Activated naive CD8-positive, alpha-beta T cell treated with anti-CD3 and anti-CD28 coated beads, Interleukin-2, amount 10 ng/mL, durations not matched to agents 7 days and 5 days (primary cell): ENCODE measurements around the gene RBM33. TPM values are rescaled to one million over a fixed set of nuclear protein-coding genes. Genes with fewer than 3 reads are reported as not detected.
A peak's percentile ranks its signal among the peaks of the same experiment; 100 is the strongest.

ENCODE experiments used
- ATAC-seq: fragments of 150-1000 bp; cut with Tn5 transposase; one replicate; pipeline ENCODE4 v1.10.0; 2021; ENCODE audit warnings: low read depth, moderate library complexity
- POLR2A ChIA-PET: fragments of 350-600 bp; sonication (Branson Sonifier 250); formaldehyde crosslinking; loops from one replicate; lab custom pipeline; 2021; ENCODE audit warnings: antibody characterized with exemption; lab: Charles Lee
- DNase-seq: peaks from one replicate; pipeline ENCODE4 v3.0.0; 2021
- H3K27ac Mint-ChIP-seq: one replicate; pipeline ENCODE4 v1.8.0; 2022; ENCODE audit warnings: mild to moderate bottlenecking, mixed read lengths
- H3K27me3 Mint-ChIP-seq: one replicate; pipeline ENCODE4 v1.8.0; 2022; ENCODE audit warnings: mild to moderate bottlenecking, moderate library complexity, mixed read lengths
- H3K36me3 Mint-ChIP-seq: one replicate; pipeline ENCODE4 v1.8.0; 2021; ENCODE audit warnings: mild to moderate bottlenecking, mixed read lengths
- H3K4me1 Mint-ChIP-seq: one replicate; pipeline ENCODE4 v1.8.0; 2021; ENCODE audit warnings: mixed read lengths
- H3K4me3 Mint-ChIP-seq: one replicate; pipeline ENCODE4 v1.8.0; 2022; ENCODE audit warnings: mild to moderate bottlenecking, moderate library complexity, mixed read lengths
- H3K9me3 Mint-ChIP-seq: one replicate; pipeline ENCODE4 v1.8.0; 2021; ENCODE audit warnings: mixed read lengths
- total RNA-seq, 2 experiments: library from RNA; stranded (reverse); gene quantifications; one replicate each; pipeline ENCODE4 v1.2.3, GENCODE V29; 2021

Gene RBM33
- total RNA-seq, 2 experiments from 2014 or later = 119 to 122 TPM

DNA sequence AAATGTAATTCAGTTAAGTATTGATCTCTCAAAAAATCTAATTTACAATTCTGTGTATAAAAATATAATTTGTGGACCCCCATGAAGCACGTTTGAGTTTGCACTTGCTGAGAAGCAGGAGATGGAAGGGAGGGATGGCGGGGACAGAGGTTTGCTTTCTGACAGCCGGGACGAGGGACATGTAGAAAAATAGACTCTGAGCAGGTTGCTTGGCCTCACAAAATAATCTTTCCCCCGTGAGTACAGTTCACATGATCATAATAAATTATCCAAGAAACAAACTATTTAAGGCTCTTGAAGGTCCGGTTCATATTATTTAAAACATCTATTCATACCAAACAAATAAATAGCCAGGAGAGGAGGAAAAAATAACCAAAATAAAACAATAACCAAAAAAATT lies 157.8 kb downstream of the RBM33 start:
- Mint-ChIP-seq H3K27ac (no peak overlapping the region), H3K4me1 (peaks cover 14% of the 10 kb centered on the region), H3K36me3 (no peaks in the 10 kb centered on the region), H3K9me3 (no peaks in the 10 kb centered on the region), H3K4me3 (no peak overlapping the region), H3K27me3 (peaks cover 69% of the 10 kb centered on the region)
- POLR2A ChIA-PET = no interaction called here
- no peak for ATAC-seq
- DNase-seq = no peak

GRCh38 chr7:155802906-155803417 lies 158.5 kb downstream of the RBM33 start:
- POLR2A ChIA-PET = no interaction called here
- no peak overlapping the region for H3K4me3 Mint-ChIP-seq
- no peaks in the 10 kb centered on the region for H3K9me3 Mint-ChIP-seq

GRCh38 chr7:155803418-155804376 lies 159.2 kb downstream of the RBM33 start:
- H3K36me3 Mint-ChIP-seq = no peaks in the 10 kb centered on the region
- peak; percentile 30 for ATAC-seq

More at GRCh38 chr7:155802906-155803417, 158.5 kb downstream of the RBM33 start:
- ATAC-seq = no peak
- Mint-ChIP-seq H3K27ac (no peak overlapping the region), H3K4me1 (peaks cover 18% of the 10 kb centered on the region), H3K27me3 (peaks cover 76% of the 10 kb centered on the region), H3K36me3 (no peaks in the 10 kb centered on the region)
- no peak for DNase-seq

GRCh38 chr7:155804431-155804831 lies 160.0 kb downstream of the RBM33 start:
- Mint-ChIP-seq H3K4me3 (peak overlapping the region; percentile 51), H3K4me1 (peaks cover 12% of the 10 kb centered on the region), H3K36me3 (no peaks in the 10 kb centered on the region), H3K27me3 (peaks cover 71% of the 10 kb centered on the region), H3K27ac (no peak overlapping the region), H3K9me3 (no peaks in the 10 kb centered on the region)
- ATAC-seq (no peak), DNase-seq (no peak)
- POLR2A ChIA-PET = no interaction called here

More at GRCh38 chr7:155803418-155804376, 159.2 kb downstream of the RBM33 start:
- Mint-ChIP-seq H3K27me3 (peaks cover 73% of the 10 kb centered on the region), H3K9me3 (no peaks in the 10 kb centered on the region), H3K4me1 (peaks cover 16% of the 10 kb centered on the region), H3K27ac (no peak overlapping the region), H3K4me3 (peak overlapping the region; percentile 83)
- POLR2A ChIA-PET = no interaction called here
- DNase-seq = no peak

- Mint-ChIP-seq H3K27me3 (peaks cover 65% of the 10 kb centered on the region), H3K4me3 (peak overlapping the region; percentile 65), H3K4me1 (peaks cover 12% of the 10 kb centered on the region), H3K36me3 (no peaks in the 10 kb centered on the region), H3K9me3 (no peaks in the 10 kb centered on the region), H3K27ac (no peak overlapping the region)
- DNase-seq = peak; percentile 80
- POLR2A ChIA-PET = interaction anchor here (1.1 kb wide), 1 partner anchor 1534 kb away, joined by 3 read pairs; no protein-coding TSS in a partner anchor
- peak; percentile 76 for ATAC-seq
These were observed 160.7 kb downstream of the RBM33 start for GRCh38 chr7:155804897-155805825.

DNA sequence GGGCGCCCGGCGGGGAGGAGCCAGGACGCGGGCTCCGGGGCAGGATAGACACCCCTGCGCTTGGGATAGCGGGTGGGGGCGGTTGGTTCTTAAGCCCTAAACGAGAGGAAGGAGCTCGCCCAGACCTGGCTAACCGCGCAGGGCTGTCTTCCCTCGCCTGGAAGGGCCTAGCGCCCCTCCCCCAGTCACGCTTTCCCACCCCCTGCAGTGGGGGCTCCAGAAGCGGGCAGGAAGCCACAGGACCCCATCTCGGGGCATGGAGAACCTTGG lies 161.3 kb downstream of the RBM33 start:
- ATAC-seq (no peak), DNase-seq (no peak)
- no peak overlapping the region for H3K4me3 Mint-ChIP-seq
- POLR2A ChIA-PET = interaction anchor here (1.1 kb wide), 1 partner anchor 1533 kb away, joined by 3 read pairs; no protein-coding TSS in a partner anchor
- H3K4me1 Mint-ChIP-seq = peaks cover 12% of the 10 kb centered on the region
- peaks cover 64% of the 10 kb centered on the region for H3K27me3 Mint-ChIP-seq
- H3K9me3 Mint-ChIP-seq = no peaks in the 10 kb centered on the region
- no peaks in the 10 kb centered on the region for H3K36me3 Mint-ChIP-seq
- no peak overlapping the region for H3K27ac Mint-ChIP-seq

- H3K27ac Mint-ChIP-seq = no peak overlapping the region
- H3K4me3 Mint-ChIP-seq = no peak overlapping the region
- no peaks in the 10 kb centered on the region for H3K9me3 Mint-ChIP-seq
- DNase-seq (no peak), ATAC-seq (no peak)
- H3K36me3 Mint-ChIP-seq = no peaks in the 10 kb centered on the region
- peaks cover 64% of the 10 kb centered on the region for H3K27me3 Mint-ChIP-seq
- POLR2A ChIA-PET = interaction anchor here (1.1 kb wide), 1 partner anchor 1533 kb away, joined by 3 read pairs; no protein-coding TSS in a partner anchor
- peaks cover 12% of the 10 kb centered on the region for H3K4me1 Mint-ChIP-seq
These were observed 161.8 kb downstream of the RBM33 start for GRCh38 chr7:155806096-155806871.

DNA sequence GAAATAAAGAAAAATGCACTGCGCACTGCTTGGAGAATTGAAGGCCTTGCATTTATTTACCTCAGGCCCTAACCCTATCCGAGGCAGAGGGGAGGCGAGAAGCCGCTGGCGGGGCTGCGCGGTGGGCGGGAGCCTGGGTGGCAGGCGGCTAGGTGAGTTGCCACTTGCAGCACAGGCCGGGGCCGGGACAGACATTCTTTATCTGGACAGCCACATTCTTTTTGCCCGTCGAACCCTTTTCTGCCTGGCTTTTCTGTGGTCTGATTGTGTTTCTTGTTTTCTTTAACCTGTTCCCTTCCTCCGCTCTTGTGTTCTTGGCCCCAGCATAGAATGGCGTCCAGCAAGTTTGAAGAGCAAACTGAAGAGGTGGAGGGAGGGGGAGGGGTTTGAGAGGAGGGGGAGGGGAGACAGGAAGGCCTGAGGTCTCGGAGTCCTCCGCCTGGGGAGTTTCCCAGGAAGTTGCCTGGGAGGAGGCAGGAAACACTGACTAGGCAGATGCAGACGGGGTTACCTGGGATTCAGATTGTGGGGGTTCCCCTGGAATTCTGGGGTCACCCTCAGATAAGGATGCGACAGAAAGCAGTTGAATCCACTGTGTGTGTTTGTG lies 162.7 kb downstream of the RBM33 start:
- Mint-ChIP-seq H3K36me3 (no peaks in the 10 kb centered on the region), H3K4me1 (peaks cover 17% of the 10 kb centered on the region)

GRCh38 chr7:155807789-155808548 lies 163.5 kb downstream of the RBM33 start:
- H3K4me1 Mint-ChIP-seq = peaks cover 18% of the 10 kb centered on the region
- no peaks in the 10 kb centered on the region for H3K9me3 Mint-ChIP-seq
- DNase-seq (no peak), ATAC-seq (no peak)
- H3K4me3 Mint-ChIP-seq = no peak overlapping the region
- POLR2A ChIA-PET = interaction anchor here (0.6 kb wide), 1 partner anchor 659 kb away, joined by 3 read pairs; no protein-coding TSS in a partner anchor
- H3K27me3 Mint-ChIP-seq = peaks cover 70% of the 10 kb centered on the region
- no peaks in the 10 kb centered on the region for H3K36me3 Mint-ChIP-seq
- no peak overlapping the region for H3K27ac Mint-ChIP-seq

More for the DNA sequence above, 162.7 kb downstream of the RBM33 start:
- Mint-ChIP-seq H3K9me3 (no peaks in the 10 kb centered on the region), H3K27ac (no peak overlapping the region), H3K4me3 (no peak overlapping the region), H3K27me3 (peaks cover 67% of the 10 kb centered on the region)
- ATAC-seq = no peak
- DNase-seq = no peak
- POLR2A ChIA-PET = no interaction called here

GRCh38 chr7:155808549-155809331 lies 164.3 kb downstream of the RBM33 start:
- no peak for ATAC-seq
- no peak for DNase-seq
- Mint-ChIP-seq H3K4me1 (peaks cover 14% of the 10 kb centered on the region), H3K27ac (peak overlapping the region; percentile 54), H3K27me3 (peaks cover 71% of the 10 kb centered on the region), H3K9me3 (no peaks in the 10 kb centered on the region), H3K36me3 (no peaks in the 10 kb centered on the region), H3K4me3 (peak overlapping the region; percentile 42)
- POLR2A ChIA-PET = interaction anchor here (0.6 kb wide), 1 partner anchor 658 kb away, joined by 3 read pairs; no protein-coding TSS in a partner anchor

DNA sequence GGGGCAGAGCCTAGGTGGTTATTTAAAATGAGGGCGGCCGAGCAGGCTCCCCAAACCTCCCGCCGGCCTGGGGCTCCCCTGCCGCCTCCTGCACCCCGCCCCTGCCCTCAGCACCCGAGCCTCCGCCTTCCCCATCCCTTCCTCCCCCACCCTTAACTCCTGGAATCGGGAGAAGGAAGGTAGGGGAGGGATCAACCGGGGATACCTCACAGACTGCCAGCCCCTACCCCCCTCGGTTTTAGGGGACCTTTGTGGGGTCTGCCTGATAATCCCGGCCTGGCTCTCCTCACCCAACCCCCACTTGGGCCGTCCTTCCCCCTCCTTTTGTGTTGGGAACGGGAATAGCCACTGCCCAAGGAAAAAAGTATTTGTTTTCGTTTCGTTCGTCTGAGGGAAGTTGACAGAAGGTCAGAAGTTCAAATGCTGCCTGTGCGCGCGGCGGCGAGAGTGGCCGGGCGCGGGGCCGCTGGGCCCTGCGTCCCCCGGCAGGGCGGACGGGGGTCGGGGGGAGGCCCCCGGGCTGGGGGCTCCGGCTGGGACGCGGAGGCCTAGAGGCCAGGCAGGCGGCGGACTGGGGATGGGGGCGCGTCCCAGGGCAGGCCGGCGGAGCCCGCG lies 165.0 kb downstream of the RBM33 start:
- no peaks in the 10 kb centered on the region for H3K9me3 Mint-ChIP-seq
- no peak for DNase-seq
- peak overlapping the region; percentile 56 for H3K4me3 Mint-ChIP-seq
- H3K27ac Mint-ChIP-seq = peak overlapping the region; percentile 54
- H3K4me1 Mint-ChIP-seq = peaks cover 14% of the 10 kb centered on the region
- POLR2A ChIA-PET = no interaction called here
- H3K27me3 Mint-ChIP-seq = peaks cover 73% of the 10 kb centered on the region
- no peaks in the 10 kb centered on the region for H3K36me3 Mint-ChIP-seq
- no peak for ATAC-seq
